Fibroblast of lung (primary cell): Measurements from ENCODE around the gene SHISA9. TPM values are rescaled to one million over a fixed set of nuclear protein-coding genes. Genes with fewer than 3 reads are reported as not detected.

Source experiments
- DNase-seq, 2 donors: peaks; one replicate each; pipeline versions ENCODE4 v3.0.0 to v3.0.0-alpha.2; 2010; ENCODE audit warnings: low read depth in 2 of 2
- H2AFZ ChIP-seq: 2 replicates; pipeline ENCODE4 v1.5.1; 2012; ENCODE audit warnings: low read length, control low read depth, inconsistent platforms
- H3K27ac ChIP-seq: 2 replicates; pipeline ENCODE4 v1.5.1; 2011; ENCODE audit warnings: low read length, control low read depth; ENCODE audit not compliant: insufficient read depth
- H3K27me3 ChIP-seq: 2 replicates; pipeline ENCODE4 v1.5.1; 2011; ENCODE audit warnings: mild to moderate bottlenecking, low read length; ENCODE audit not compliant: control insufficient read depth, insufficient read depth
- H3K36me3 ChIP-seq: 2 replicates; pipeline ENCODE4 v1.5.1; 2011; ENCODE audit warnings: low read length; ENCODE audit not compliant: control insufficient read depth, insufficient read depth
- H3K4me1 ChIP-seq: 2 replicates; pipeline ENCODE4 v1.5.1; 2011; ENCODE audit warnings: low read length; ENCODE audit not compliant: control insufficient read depth, insufficient read depth; ENCODE audit errors: extremely low read depth
- H3K4me2 ChIP-seq: 2 replicates; pipeline ENCODE4 v1.5.1; 2011; ENCODE audit warnings: low read length, control low read depth; ENCODE audit not compliant: insufficient read depth; ENCODE audit errors: extremely low read depth
- H3K4me3 ChIP-seq, 4 experiments: fragments of 200-600 bp in 1 of 4; sonication (generic) in 1 of 4; replicated peaks in 1 of 4; 2 replicates each; pipeline ENCODE4 v1.5.1; 2011 to 2016; ENCODE audit warnings: low read length in 4 of 4, low read depth in 3 of 4, mild to moderate bottlenecking in 3 of 4, control low read depth in 2 of 4, inconsistent platforms in 1 of 4, mixed read lengths in 1 of 4; ENCODE audit not compliant: insufficient read depth in 1 of 4; ENCODE audit errors: control extremely low read depth in 1 of 4
- H3K79me2 ChIP-seq: 2 replicates; pipeline ENCODE4 v1.5.1; 2012; ENCODE audit warnings: mild to moderate bottlenecking, low read length, inconsistent platforms; ENCODE audit not compliant: control insufficient read depth, insufficient read depth
- H3K9ac ChIP-seq: 2 replicates; pipeline ENCODE4 v1.5.1; 2011; ENCODE audit warnings: mild to moderate bottlenecking, low read length, control low read depth; ENCODE audit not compliant: insufficient read depth
- H3K9me3 ChIP-seq: 2 replicates; pipeline ENCODE4 v1.5.1; 2012; ENCODE audit warnings: low read depth, low read length; ENCODE audit not compliant: control insufficient read depth, insufficient read depth
- H4K20me1 ChIP-seq: 2 replicates; pipeline ENCODE4 v1.5.1; 2011; ENCODE audit warnings: low read length; ENCODE audit not compliant: control insufficient read depth, insufficient read depth; ENCODE audit errors: extremely low read depth
- EZH2 ChIP-seq: IDR thresholded peaks from 2 replicates; pipeline ENCODE4 v1.5.1; 2012; ENCODE audit warnings: low read length, control low read depth, mild to moderate bottlenecking; ENCODE audit errors: missing control alignments
- polyA plus RNA-seq, 2 donors: library from polyadenylated mRNA; depleted of rRNA in 1 of 2; stranded (reverse) in 1 of 2; unstranded in 1 of 2; fragments of >200 nt; gene quantifications; 2 replicates each; pipeline ENCODE4 v1.2.1, GENCODE V29; 2011 to 2012; ENCODE audit warnings: missing spikeins in 1 of 2
- total RNA-seq: library from RNA; depleted of rRNA; stranded (reverse); fragments of >200 nt; gene quantifications from 2 replicates; pipeline ENCODE4 v1.2.1, GENCODE V29; 2014
- TF ChIP-seq, protein P1 (sequence below), 2 donors: IDR thresholded peaks in 1 of 2; conservative IDR thresholded peaks in 1 of 2; 1 replicate in 1 of 2; 2 replicates in 1 of 2; pipeline ENCODE4 v1.5.1; 2011 to 2012; ENCODE audit warnings: low read length in 2 of 2, control low read depth in 1 of 2, inconsistent platforms in 1 of 2, low read depth in 1 of 2, mild to moderate bottlenecking in 1 of 2

SHISA9 gene
- total and polyA plus RNA-seq, 2 donors (not counting 1 experiment from before 2014, with no cell fraction given) = not detected

DNA sequence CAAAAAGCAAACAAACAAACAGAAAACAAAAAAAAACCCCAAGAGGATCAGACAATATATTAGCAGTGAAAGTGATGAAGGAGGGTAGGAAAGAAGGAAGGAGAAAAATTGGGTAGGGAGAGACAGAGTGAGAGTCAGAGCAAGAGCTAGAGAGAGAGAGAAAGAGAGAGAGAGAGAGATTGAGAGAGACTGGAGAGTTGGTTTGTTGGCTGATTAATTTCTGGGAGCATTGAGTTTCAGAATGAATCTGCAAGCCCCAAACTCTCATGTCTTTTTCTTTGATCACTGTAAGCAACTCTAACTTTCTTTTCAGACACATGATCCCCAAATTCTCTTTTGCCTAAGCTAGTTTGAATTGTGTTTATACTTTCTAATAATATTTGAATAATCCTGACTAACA, 388.1 kb downstream of the SHISA9 start:
- H3K9me3 ChIP-seq = no peaks in the 10 kb centered on the region
- H3K4me3 ChIP-seq = no peak overlapping the region
- no peaks in the 10 kb centered on the region for H3K4me1 ChIP-seq
- H3K79me2 ChIP-seq = no peaks in the 10 kb centered on the region
- no peak for DNase-seq
- no peaks in the 10 kb centered on the region for H3K36me3 ChIP-seq
- no peaks in the 10 kb centered on the region for H3K27me3 ChIP-seq
- H3K27ac ChIP-seq = no peak overlapping the region
- no peak overlapping the region for H3K9ac ChIP-seq
- H2AFZ ChIP-seq = no peak overlapping the region
- TF ChIP-seq, protein P1, sequence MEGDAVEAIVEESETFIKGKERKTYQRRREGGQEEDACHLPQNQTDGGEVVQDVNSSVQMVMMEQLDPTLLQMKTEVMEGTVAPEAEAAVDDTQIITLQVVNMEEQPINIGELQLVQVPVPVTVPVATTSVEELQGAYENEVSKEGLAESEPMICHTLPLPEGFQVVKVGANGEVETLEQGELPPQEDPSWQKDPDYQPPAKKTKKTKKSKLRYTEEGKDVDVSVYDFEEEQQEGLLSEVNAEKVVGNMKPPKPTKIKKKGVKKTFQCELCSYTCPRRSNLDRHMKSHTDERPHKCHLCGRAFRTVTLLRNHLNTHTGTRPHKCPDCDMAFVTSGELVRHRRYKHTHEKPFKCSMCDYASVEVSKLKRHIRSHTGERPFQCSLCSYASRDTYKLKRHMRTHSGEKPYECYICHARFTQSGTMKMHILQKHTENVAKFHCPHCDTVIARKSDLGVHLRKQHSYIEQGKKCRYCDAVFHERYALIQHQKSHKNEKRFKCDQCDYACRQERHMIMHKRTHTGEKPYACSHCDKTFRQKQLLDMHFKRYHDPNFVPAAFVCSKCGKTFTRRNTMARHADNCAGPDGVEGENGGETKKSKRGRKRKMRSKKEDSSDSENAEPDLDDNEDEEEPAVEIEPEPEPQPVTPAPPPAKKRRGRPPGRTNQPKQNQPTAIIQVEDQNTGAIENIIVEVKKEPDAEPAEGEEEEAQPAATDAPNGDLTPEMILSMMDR (conservative IDR thresholded peaks at IDR 0.05 in 1 of 2, IDR thresholded peaks at IDR 0.05 in 1 of 2; ENCODE audit: low read depth in 1 of 2, low read length in 2 of 2) = no peak
- no peak for TF ChIP-seq EZH2
- H4K20me1 ChIP-seq = no peaks in the 10 kb centered on the region
- H3K4me2 ChIP-seq = no peak overlapping the region

Other genes with a start within 250 kb of the SHISA9 start
- 5.6 and 7.4 TPM in 2 replicates for gene CPPED1, start 97.7 kb upstream of the SHISA9 start, total RNA-seq
- 19.8 and 21.1 TPM in 2 replicates for gene CPPED1, start 97.7 kb upstream of the SHISA9 start, polyA plus RNA-seq